Neural crest cell (in vitro differentiated cells): ENCODE measurements around the gene MRPL43. TPM values are rescaled to one million over a fixed set of nuclear protein-coding genes. Genes with fewer than 3 reads are reported as not detected.
A peak's percentile ranks its signal among the peaks of the same experiment; 100 is the strongest.

Experiments used
- DNase-seq: peaks from one replicate; pipeline ENCODE4 v3.0.0; 2021; ENCODE audit warnings: low read depth, mixed read lengths, low spot score
- H3K27ac Mint-ChIP-seq: one replicate; pipeline ENCODE4 v1.8.0; 2021; ENCODE audit warnings: mild to moderate bottlenecking, mixed read lengths; ENCODE audit not compliant: unreplicated experiment
- H3K27me3 Mint-ChIP-seq: 2 replicates; pipeline ENCODE4 v1.8.0; 2021; ENCODE audit warnings: low read depth, mild to moderate bottlenecking, mixed read lengths
- H3K36me3 Mint-ChIP-seq: 2 replicates; pipeline ENCODE4 v1.8.0; 2021; ENCODE audit warnings: low read depth, mild to moderate bottlenecking, mixed read lengths
- H3K4me1 Mint-ChIP-seq: 2 replicates; pipeline ENCODE4 v1.8.0; 2021; ENCODE audit warnings: mixed read lengths
- H3K4me3 Mint-ChIP-seq: one replicate; pipeline ENCODE4 v1.8.0; 2021; ENCODE audit warnings: mild to moderate bottlenecking, mixed read lengths
- H3K9me3 Mint-ChIP-seq: 2 replicates; pipeline ENCODE4 v1.8.0; 2021; ENCODE audit warnings: mixed read lengths
- total RNA-seq: library from RNA; stranded (reverse); gene quantifications from 2 replicates; pipeline ENCODE4 v1.2.1, GENCODE V29; 2021
- TF ChIP-seq, protein P1 (sequence below): fragments of 200-600 bp; sonication (generic); conservative IDR thresholded peaks from 2 replicates; pipeline ENCODE4 v1.5.0; 2021; ENCODE audit warnings: antibody characterized with exemption, mild to moderate bottlenecking

MRPL43 gene
- total RNA-seq, 1 donor from 2014 or later = 64.0 TPM

DNA sequence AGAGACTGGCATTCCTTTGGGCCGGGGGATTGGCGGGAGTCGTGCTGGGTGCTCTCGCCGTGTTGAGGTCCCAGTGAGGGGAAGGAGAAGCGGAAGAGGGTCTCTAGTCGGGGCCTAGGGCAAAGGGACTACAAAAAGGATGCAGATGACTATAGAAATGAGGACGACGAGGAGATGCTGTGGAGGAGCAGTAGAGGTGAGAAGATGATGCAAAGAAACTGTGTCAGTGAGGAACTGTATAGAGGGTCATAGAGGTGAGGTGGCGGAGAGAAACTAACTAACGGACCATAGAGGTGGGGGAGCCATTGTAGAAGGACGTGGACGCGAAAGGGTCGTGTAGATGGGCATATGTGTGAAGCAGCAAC is 370 bp upstream of the MRPL43 start:
- Mint-ChIP-seq H3K4me1 (peaks cover 21% of the 10 kb centered on the region), H3K36me3 (peaks cover 10% of the 10 kb centered on the region), H3K9me3 (no peaks in the 10 kb centered on the region), H3K27ac (peak overlapping the region; percentile 91), H3K4me3 (peak overlapping the region; percentile 96), H3K27me3 (no peaks in the 10 kb centered on the region)
- TF ChIP-seq, protein P1, sequence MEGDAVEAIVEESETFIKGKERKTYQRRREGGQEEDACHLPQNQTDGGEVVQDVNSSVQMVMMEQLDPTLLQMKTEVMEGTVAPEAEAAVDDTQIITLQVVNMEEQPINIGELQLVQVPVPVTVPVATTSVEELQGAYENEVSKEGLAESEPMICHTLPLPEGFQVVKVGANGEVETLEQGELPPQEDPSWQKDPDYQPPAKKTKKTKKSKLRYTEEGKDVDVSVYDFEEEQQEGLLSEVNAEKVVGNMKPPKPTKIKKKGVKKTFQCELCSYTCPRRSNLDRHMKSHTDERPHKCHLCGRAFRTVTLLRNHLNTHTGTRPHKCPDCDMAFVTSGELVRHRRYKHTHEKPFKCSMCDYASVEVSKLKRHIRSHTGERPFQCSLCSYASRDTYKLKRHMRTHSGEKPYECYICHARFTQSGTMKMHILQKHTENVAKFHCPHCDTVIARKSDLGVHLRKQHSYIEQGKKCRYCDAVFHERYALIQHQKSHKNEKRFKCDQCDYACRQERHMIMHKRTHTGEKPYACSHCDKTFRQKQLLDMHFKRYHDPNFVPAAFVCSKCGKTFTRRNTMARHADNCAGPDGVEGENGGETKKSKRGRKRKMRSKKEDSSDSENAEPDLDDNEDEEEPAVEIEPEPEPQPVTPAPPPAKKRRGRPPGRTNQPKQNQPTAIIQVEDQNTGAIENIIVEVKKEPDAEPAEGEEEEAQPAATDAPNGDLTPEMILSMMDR = no peak
- no peak for DNase-seq

DNA sequence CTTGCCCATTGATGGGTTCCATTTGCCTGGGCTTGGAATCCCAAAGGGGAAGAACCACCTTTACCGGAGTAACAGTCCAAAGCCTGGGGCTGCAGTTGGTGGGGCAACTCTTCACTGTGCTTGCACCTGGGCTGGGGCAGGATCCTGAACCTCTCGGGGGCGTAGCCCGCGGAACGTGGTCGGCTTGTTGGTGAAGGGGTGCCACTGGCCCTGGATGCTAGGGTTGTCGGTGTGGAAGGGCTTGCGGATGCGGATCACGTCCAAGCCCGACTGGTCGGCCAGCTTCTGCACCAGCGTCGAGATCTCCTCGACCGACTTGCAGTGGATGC is 710 bp downstream of the MRPL43 start:
- TF ChIP-seq, protein P1 = no peak
- peaks cover 21% of the 10 kb centered on the region for H3K4me1 Mint-ChIP-seq
- no peaks in the 10 kb centered on the region for H3K27me3 Mint-ChIP-seq
- no peak for DNase-seq
- H3K27ac Mint-ChIP-seq = no peak overlapping the region
- H3K9me3 Mint-ChIP-seq = no peaks in the 10 kb centered on the region
- peaks cover 10% of the 10 kb centered on the region for H3K36me3 Mint-ChIP-seq
- H3K4me3 Mint-ChIP-seq = peak overlapping the region; percentile 96

DNA sequence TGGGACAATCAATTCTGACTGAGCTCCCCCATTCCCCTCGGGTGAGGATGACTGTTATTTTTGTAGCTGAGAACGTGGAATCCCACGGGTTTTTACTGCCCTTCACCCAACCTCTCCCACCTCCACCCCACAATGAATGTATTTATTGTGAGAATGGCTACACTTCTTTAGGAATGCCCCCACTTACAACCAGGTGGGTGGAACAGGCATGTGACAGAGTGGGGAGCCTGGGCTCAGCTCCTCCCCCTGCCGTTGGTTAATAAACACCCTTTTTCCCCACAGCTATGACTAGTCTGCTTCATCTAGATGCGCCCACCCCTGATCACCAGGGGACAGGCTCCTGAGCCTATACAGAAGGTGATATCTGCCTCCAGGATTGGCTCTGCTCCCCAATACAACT is 2.0 kb downstream of the MRPL43 start:
- Mint-ChIP-seq H3K27ac (no peak overlapping the region), H3K4me1 (peaks cover 21% of the 10 kb centered on the region), H3K4me3 (peak overlapping the region; percentile 96)

DNA sequence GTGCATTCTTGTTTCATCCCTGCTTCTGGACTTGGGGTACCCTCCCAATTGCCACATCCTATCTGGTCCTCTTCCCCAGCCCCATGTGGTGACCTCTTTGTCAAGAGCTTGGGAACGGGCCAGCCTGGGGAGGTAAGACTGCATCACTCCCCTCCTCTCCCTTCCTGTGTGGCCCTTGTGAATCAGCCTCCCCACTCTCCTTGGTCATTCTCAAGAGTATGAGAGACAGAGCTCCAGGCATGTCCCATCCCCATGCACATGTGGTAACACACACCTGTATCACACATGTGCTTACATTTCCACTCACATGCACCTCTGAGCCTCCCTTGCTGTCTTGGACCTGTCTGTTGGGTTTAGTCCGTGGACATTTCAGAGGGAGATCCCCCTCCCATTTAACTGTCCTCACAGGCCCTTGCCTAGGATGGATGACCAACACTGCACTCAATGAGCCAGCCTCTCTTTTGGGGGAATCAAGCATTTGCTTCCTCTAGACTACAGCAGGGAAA is 2.6 kb downstream of the MRPL43 start:
- Mint-ChIP-seq H3K27ac (no peak overlapping the region), H3K36me3 (peaks cover 2% of the 10 kb centered on the region), H3K27me3 (no peaks in the 10 kb centered on the region), H3K9me3 (no peaks in the 10 kb centered on the region), H3K4me1 (peaks cover 21% of the 10 kb centered on the region), H3K4me3 (peak overlapping the region; percentile 96)
- no peak for DNase-seq
- TF ChIP-seq, protein P1 = no peak

More for the DNA sequence above, 2.0 kb downstream of the MRPL43 start:
- Mint-ChIP-seq H3K36me3 (peaks cover 1% of the 10 kb centered on the region), H3K27me3 (no peaks in the 10 kb centered on the region), H3K9me3 (no peaks in the 10 kb centered on the region)
- no peak for DNase-seq
- TF ChIP-seq, protein P1 = no peak

DNA sequence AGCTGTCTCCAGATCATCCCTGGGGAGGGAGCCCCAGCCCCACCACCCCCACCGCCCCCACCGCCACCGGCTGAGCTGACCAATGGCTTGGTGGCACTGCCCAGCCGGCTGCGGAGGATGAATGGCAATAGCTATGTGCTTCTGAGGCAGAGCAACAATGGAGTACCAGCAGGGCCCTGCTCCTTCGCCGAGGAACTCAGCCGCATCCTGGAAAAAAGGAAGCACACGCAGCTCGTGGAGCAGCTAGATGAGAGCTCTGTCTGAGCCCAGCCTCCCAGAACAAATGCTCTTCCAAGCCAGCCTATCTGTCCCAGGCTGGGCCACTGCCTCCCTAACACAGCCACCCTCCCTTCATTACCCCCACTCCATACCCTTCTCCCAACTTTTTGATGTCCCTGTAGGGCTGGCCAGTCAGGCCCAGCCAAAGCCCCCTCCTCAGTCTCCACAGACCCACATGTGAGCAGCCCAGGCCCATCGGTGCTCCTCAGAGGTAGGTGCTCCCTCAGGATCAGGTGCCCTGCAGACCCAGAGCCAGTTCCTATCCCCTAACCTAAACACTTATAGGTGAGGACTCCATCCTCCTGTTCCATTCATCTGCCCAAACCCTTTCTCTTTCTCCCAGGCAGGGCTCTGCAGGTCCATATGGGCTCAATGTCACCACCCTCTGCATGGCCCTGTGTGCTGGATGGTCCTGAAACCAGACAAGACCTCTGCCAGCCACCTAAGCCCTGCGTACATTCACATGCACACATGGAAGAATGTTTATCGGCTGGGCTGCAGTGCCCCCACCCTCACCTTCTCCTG is 3.2 kb downstream of the MRPL43 start:
- H3K27me3 Mint-ChIP-seq = no peaks in the 10 kb centered on the region
- no peak overlapping the region for H3K27ac Mint-ChIP-seq
- H3K9me3 Mint-ChIP-seq = no peaks in the 10 kb centered on the region
- no peak for DNase-seq
- peaks cover 2% of the 10 kb centered on the region for H3K36me3 Mint-ChIP-seq
- peaks cover 21% of the 10 kb centered on the region for H3K4me1 Mint-ChIP-seq
- TF ChIP-seq, protein P1 = no peak
- peak overlapping the region; percentile 57 for H3K4me3 Mint-ChIP-seq
